H9 (cell line): ENCODE measurements around the gene TELO2. TPM values are rescaled to one million over a fixed set of nuclear protein-coding genes. Genes with fewer than 3 reads are reported as not detected.

Source experiments
- DNase-seq: peaks from one replicate; pipeline ENCODE4 v3.0.0-alpha.2; 2017
- H2AFZ ChIP-seq: one replicate; pipeline ENCODE4 v1.6.1; 2013; ENCODE audit warnings: mild to moderate bottlenecking, low read length, control low read depth, moderate library complexity
- H2AK5ac ChIP-seq: 2 replicates; pipeline ENCODE4 v1.6.1; 2013; ENCODE audit warnings: low read length, control low read depth, mixed read lengths; ENCODE audit not compliant: insufficient read length
- H2BK120ac ChIP-seq: one replicate; pipeline ENCODE4 v1.6.1; 2013; ENCODE audit warnings: low read depth, mild to moderate bottlenecking, low read length, control low read depth, inconsistent platforms; ENCODE audit not compliant: poor library complexity, severe bottlenecking
- H2BK12ac ChIP-seq: 2 replicates; pipeline ENCODE4 v1.6.1; 2013; ENCODE audit warnings: low read length, control low read depth, mixed read lengths, low read depth; ENCODE audit not compliant: insufficient read length
- H2BK15ac ChIP-seq: 2 replicates; pipeline ENCODE4 v1.6.1; 2013; ENCODE audit warnings: low read depth, low read length, control low read depth
- H2BK20ac ChIP-seq: one replicate; pipeline ENCODE4 v1.6.1; 2013; ENCODE audit warnings: low read depth, mild to moderate bottlenecking, low read length, control low read depth, inconsistent platforms; ENCODE audit not compliant: poor library complexity, severe bottlenecking
- H2BK5ac ChIP-seq: 2 replicates; pipeline ENCODE4 v1.6.1; 2013; ENCODE audit warnings: low read length, control low read depth, mixed read lengths; ENCODE audit not compliant: insufficient read length
- H3K14ac ChIP-seq: 2 replicates; pipeline ENCODE4 v1.6.1; 2013; ENCODE audit warnings: low read length, control low read depth; ENCODE audit not compliant: insufficient read depth
- H3K18ac ChIP-seq: 2 replicates; pipeline ENCODE4 v1.6.1; 2013; ENCODE audit warnings: low read depth, mild to moderate bottlenecking, mixed read lengths, low read length, control low read depth; ENCODE audit not compliant: insufficient read length
- H3K23ac ChIP-seq: 2 replicates; pipeline ENCODE4 v1.6.1; 2013; ENCODE audit warnings: low read length, control low read depth, mixed read lengths, low read depth; ENCODE audit not compliant: insufficient read length
- H3K23me2 ChIP-seq: 2 replicates; pipeline ENCODE4 v1.6.1; 2013; ENCODE audit warnings: low read depth, mild to moderate bottlenecking, mixed read lengths, low read length, control low read depth; ENCODE audit not compliant: insufficient read length, poor library complexity, severe bottlenecking
- H3K27ac ChIP-seq: 2 replicates; pipeline ENCODE4 v1.5.1; 2013; ENCODE audit warnings: low read length, control low read depth, mixed read lengths, low read depth; ENCODE audit not compliant: insufficient read length
- H3K27me3 ChIP-seq: 2 replicates; pipeline ENCODE4 v1.6.1; 2013; ENCODE audit warnings: low read length, control low read depth, inconsistent platforms; ENCODE audit not compliant: insufficient read depth
- H3K4ac ChIP-seq: 2 replicates; pipeline ENCODE4 v1.6.1; 2013; ENCODE audit warnings: low read depth, mild to moderate bottlenecking, control low read depth, inconsistent platforms, low read length, moderate library complexity
- H3K4me1 ChIP-seq: 2 replicates; pipeline ENCODE4 v1.6.1; 2013; ENCODE audit warnings: low read length, control low read depth, inconsistent platforms; ENCODE audit not compliant: insufficient read depth
- H3K4me2 ChIP-seq: 2 replicates; pipeline ENCODE4 v1.6.1; 2013; ENCODE audit warnings: low read length, control low read depth, mixed read lengths; ENCODE audit not compliant: insufficient read length, insufficient read depth
- H3K56ac ChIP-seq: 2 replicates; pipeline ENCODE4 v1.6.1; 2013; ENCODE audit warnings: low read depth, mild to moderate bottlenecking, mixed read lengths, low read length, control low read depth; ENCODE audit not compliant: insufficient read length
- H3K79me1 ChIP-seq: 2 replicates; pipeline ENCODE4 v1.6.1; 2013; ENCODE audit warnings: low read depth, mild to moderate bottlenecking, moderate library complexity, low read length, control low read depth, inconsistent platforms; ENCODE audit not compliant: insufficient read depth, poor library complexity, severe bottlenecking
- H3K79me2 ChIP-seq: 2 replicates; pipeline ENCODE4 v1.6.1; 2013; ENCODE audit warnings: low read length, control low read depth, inconsistent platforms; ENCODE audit not compliant: insufficient read depth
- H3K9ac ChIP-seq: 2 replicates; pipeline ENCODE4 v1.6.1; 2013; ENCODE audit warnings: low read length, control low read depth, mixed read lengths; ENCODE audit not compliant: insufficient read length; ENCODE audit errors: extremely low read depth
- H3K9me3 ChIP-seq: one replicate; pipeline ENCODE4 v1.6.1; 2013; ENCODE audit warnings: low read depth, low read length, inconsistent platforms; ENCODE audit not compliant: control insufficient read depth
- H3T11ph ChIP-seq: one replicate; pipeline ENCODE4 v1.6.1; 2013; ENCODE audit warnings: mild to moderate bottlenecking, low read length, control low read depth, inconsistent platforms
- H4K20me1 ChIP-seq: one replicate; pipeline ENCODE4 v1.6.1; 2013; ENCODE audit not compliant: control insufficient read depth, insufficient read length, insufficient read depth
- H4K5ac ChIP-seq: 2 replicates; pipeline ENCODE4 v1.6.1; 2013; ENCODE audit warnings: low read depth, mild to moderate bottlenecking, mixed read lengths, low read length, control low read depth; ENCODE audit not compliant: insufficient read length
- H4K8ac ChIP-seq: replicated peaks from 2 replicates; pipeline ENCODE4 v1.6.1; 2013; ENCODE audit warnings: low read length, control low read depth, mixed read lengths, low read depth; ENCODE audit not compliant: insufficient read length
- H4K91ac ChIP-seq: 2 replicates; pipeline ENCODE4 v1.6.1; 2013; ENCODE audit warnings: low read depth, mild to moderate bottlenecking, moderate library complexity, mixed read lengths, low read length, control low read depth; ENCODE audit not compliant: insufficient read length
- H3K27ac Mint-ChIP-seq, 3 experiments: 2 replicates in 2 of 3; 3 replicates in 1 of 3; pipeline ENCODE4 v1.8.0; 2020 to 2021; ENCODE audit warnings: mixed read lengths in 3 of 3, mild to moderate bottlenecking in 1 of 3, moderate library complexity in 1 of 3
- H3K27me3 Mint-ChIP-seq: 2 replicates; pipeline ENCODE4 v1.8.0; 2021; ENCODE audit warnings: low read depth, mild to moderate bottlenecking, moderate library complexity, mixed read lengths
- H3K36me3 Mint-ChIP-seq, 3 experiments: 2 replicates in 2 of 3; 3 replicates in 1 of 3; pipeline ENCODE4 v1.8.0; 2020 to 2021; ENCODE audit warnings: low read depth in 3 of 3, mixed read lengths in 3 of 3; ENCODE audit not compliant: insufficient read depth in 1 of 3
- H3K4me1 Mint-ChIP-seq, 2 experiments: 2 replicates each; pipeline ENCODE4 v1.8.0; 2020; ENCODE audit warnings: mixed read lengths in 2 of 2
- H3K4me3 Mint-ChIP-seq, 2 experiments: 2 replicates in 1 of 2; 3 replicates in 1 of 2; pipeline ENCODE4 v1.8.0; 2020 to 2021; ENCODE audit warnings: mild to moderate bottlenecking in 2 of 2, mixed read lengths in 2 of 2, moderate library complexity in 1 of 2
- H3K9me3 Mint-ChIP-seq, 2 experiments: 2 replicates in 1 of 2; 3 replicates in 1 of 2; pipeline ENCODE4 v1.8.0; 2020; ENCODE audit warnings: mild to moderate bottlenecking in 2 of 2, mixed read lengths in 2 of 2, moderate library complexity in 1 of 2
- WGBS: extraction: QIAGEN DNeasy Blood & Tissue Kit; methylation state at CpG from one replicate; pipeline ENCODE4 v1.1.7; 2013; ENCODE audit warnings: missing lambda C conversion rate, low lambda C conversion rate, mixed read lengths; ENCODE audit not compliant: insufficient read length; ENCODE audit errors: extremely low coverage; 5-methylcytosine and 5-hydroxymethylcytosine counted together
- total RNA-seq: library from RNA; stranded (reverse); gene quantifications from 2 replicates; pipeline ENCODE4 v1.2.1, GENCODE V29; 2021
- TF ChIP-seq, protein P1 (sequence below): fragments of 200-600 bp; sonication (generic); conservative IDR thresholded peaks from 3 replicates; pipeline ENCODE4 v1.8.0; 2021; ENCODE audit warnings: antibody characterized with exemption, mild to moderate bottlenecking

The TELO2 gene
- total RNA-seq, 1 experiment from 2014 or later: 98.9 TPM

DNA sequence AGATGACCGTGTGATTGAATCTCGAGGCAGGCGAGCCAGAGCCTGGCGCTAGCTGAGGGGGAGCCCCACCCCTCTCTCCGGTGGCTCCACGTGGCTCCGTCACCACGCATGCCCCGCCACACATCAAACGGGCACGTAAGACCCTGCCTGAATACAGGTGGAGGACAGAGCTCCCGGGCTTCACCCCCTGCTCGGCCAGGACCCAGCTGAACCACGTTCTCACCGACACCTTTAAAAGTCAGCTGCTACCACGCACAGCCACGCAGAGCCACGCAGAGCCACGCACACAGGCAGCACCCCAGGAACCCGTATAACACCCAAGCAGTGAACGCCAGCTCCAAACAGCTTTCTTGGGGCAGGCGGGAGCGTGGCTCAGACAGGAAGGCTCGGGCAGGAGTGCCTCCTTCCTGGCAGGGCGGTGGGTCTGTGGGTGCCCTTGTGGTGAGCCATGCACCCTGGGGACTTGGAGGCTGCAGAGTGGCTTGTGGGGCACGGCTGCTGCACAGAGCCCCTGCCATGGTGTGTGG, 44.7 kb downstream of the TELO2 start:
- Histone ChIP-seq H2BK5ac (no peak overlapping the region), H2BK15ac (no peak overlapping the region), H3K23me2 (no peaks in the 10 kb centered on the region), H3T11ph (no peak overlapping the region), H3K79me2 (no peaks in the 10 kb centered on the region), H3K4ac (no peak overlapping the region), H3K4me2 (no peak overlapping the region), H2BK20ac (no peak overlapping the region), H3K9me3 (no peaks in the 10 kb centered on the region), H3K79me1 (no peaks in the 10 kb centered on the region), H2BK120ac (no peak overlapping the region), H4K8ac (no peak overlapping the region), H3K23ac (no peak overlapping the region), H3K14ac (no peak overlapping the region; the same call in 1 of the 2 replicates), H2BK12ac (no peak overlapping the region), H4K91ac (no peak overlapping the region), H3K56ac (no peak overlapping the region), H3K18ac (no peak overlapping the region), H3K27me3 (no peaks in the 10 kb centered on the region; the same call in 1 of the 2 replicates), H4K5ac (no peak overlapping the region), H3K27ac (no peak overlapping the region), H4K20me1 (no peaks in the 10 kb centered on the region), H2AFZ (no peak overlapping the region), H3K4me1 (no peaks in the 10 kb centered on the region), H3K9ac (no peak overlapping the region), H2AK5ac (no peak overlapping the region)
- H3K9me3 Mint-ChIP-seq: no peaks in the 10 kb centered on the region
- H3K4me1 Mint-ChIP-seq: no peaks in the 10 kb centered on the region
- H3K4me3 Mint-ChIP-seq: no peak overlapping the region
- no peaks in the 10 kb centered on the region; a peak in 1 of 7 replicates for H3K36me3 Mint-ChIP-seq
- WGBS: no CpG with 5 or more reads among the region's 26 CpGs
- no peak for DNase-seq
- TF ChIP-seq, protein P1, sequence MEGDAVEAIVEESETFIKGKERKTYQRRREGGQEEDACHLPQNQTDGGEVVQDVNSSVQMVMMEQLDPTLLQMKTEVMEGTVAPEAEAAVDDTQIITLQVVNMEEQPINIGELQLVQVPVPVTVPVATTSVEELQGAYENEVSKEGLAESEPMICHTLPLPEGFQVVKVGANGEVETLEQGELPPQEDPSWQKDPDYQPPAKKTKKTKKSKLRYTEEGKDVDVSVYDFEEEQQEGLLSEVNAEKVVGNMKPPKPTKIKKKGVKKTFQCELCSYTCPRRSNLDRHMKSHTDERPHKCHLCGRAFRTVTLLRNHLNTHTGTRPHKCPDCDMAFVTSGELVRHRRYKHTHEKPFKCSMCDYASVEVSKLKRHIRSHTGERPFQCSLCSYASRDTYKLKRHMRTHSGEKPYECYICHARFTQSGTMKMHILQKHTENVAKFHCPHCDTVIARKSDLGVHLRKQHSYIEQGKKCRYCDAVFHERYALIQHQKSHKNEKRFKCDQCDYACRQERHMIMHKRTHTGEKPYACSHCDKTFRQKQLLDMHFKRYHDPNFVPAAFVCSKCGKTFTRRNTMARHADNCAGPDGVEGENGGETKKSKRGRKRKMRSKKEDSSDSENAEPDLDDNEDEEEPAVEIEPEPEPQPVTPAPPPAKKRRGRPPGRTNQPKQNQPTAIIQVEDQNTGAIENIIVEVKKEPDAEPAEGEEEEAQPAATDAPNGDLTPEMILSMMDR: no peak
- no peaks in the 10 kb centered on the region for H3K27me3 Mint-ChIP-seq
- no peak overlapping the region for H3K27ac Mint-ChIP-seq
